HG03521 (cell line): ENCODE measurements around the gene DDI2.
"Not testable (repeated sequence)": the region's sequence is repeated elsewhere in the genome, so short reads cannot be mapped to it uniquely, and the experiment has no call there.

ENCODE experiments used
- ATAC-seq: cut with Tn5 transposase; IDR thresholded peaks from one replicate; pipeline ENCODE4 v1.9.1; 2021; ENCODE audit warnings: mild to moderate bottlenecking, moderate library complexity; ENCODE audit not compliant: unreplicated experiment

DDI2 gene

GRCh38 chr1:15633756-15634420 is 16.6 kb downstream of the DDI2 start:
- no peak for ATAC-seq

GRCh38 chr1:15636436-15636835 is 19.2 kb downstream of the DDI2 start:
- ATAC-seq = no peak

GRCh38 chr1:15637826-15638225 is 20.6 kb downstream of the DDI2 start:
- ATAC-seq = no peak

DNA sequence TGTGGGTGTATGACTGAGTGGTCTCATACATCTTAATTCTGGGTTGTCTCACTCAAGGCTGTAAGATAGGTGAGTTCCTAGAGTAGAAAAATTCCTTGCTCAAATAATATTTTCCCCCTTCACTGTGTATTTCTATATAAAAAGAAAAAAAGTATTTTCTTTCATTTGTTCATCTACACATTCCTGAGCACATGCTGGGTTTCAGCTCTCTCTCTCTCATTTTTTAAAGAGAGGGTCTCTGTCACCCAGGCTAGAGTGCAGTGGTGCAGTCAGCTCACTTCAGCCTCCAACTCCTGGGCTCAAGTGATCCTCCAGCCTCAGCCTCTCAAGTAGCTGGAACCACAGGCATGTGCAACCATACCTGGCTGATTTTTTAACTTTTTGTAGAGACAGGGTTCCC is 22.0 kb downstream of the DDI2 start:
- ATAC-seq = no peak

- ATAC-seq = no peak
These were observed 22.7 kb downstream of the DDI2 start for GRCh38 chr1:15639931-15640330.

- no peak for ATAC-seq
These were observed 23.4 kb downstream of the DDI2 start for GRCh38 chr1:15640667-15641066.

DNA sequence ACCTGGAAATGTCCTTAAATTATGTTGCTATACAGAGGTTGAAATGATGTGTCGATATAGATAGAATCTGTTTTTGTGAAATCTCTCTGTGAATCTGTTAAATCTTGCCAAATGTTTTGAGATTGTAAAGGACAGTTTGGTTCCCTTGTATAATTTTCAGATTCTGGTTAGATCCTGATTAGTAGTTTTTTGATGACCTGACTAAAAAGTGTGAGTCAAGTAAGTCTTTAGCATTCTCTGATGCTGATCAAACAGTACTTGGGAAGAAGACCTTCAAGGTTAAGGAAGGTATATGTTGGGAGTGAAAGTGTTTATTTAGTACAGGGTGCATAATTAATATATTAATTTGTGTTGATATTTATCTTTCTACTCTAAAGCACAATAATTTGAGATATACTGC is 32.7 kb downstream of the DDI2 start:
- ATAC-seq = no peak

- ATAC-seq = no peak
These were observed 33.2 kb downstream of the DDI2 start for GRCh38 chr1:15650433-15650832.

DNA sequence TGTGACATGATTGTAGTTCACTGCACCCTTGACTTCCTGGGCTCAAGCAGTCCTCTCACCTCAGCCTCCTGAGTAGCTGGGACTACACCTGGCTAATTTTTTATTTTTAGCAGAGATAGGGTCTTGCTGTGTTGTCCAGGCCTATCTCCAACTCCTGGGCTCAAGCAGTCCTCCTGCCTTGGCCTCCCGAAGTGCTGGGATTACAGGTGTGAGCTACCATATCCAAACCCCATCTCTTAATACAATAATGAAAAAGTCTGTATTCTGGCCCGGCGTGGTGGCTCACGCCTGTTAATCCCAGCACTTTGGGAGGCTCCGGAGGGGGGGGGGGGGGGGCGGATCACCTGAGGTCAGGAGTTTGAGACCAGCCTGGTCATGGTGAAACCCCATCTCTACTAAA is 34.9 kb downstream of the DDI2 start:
- ATAC-seq = not testable (repeated sequence)

DNA sequence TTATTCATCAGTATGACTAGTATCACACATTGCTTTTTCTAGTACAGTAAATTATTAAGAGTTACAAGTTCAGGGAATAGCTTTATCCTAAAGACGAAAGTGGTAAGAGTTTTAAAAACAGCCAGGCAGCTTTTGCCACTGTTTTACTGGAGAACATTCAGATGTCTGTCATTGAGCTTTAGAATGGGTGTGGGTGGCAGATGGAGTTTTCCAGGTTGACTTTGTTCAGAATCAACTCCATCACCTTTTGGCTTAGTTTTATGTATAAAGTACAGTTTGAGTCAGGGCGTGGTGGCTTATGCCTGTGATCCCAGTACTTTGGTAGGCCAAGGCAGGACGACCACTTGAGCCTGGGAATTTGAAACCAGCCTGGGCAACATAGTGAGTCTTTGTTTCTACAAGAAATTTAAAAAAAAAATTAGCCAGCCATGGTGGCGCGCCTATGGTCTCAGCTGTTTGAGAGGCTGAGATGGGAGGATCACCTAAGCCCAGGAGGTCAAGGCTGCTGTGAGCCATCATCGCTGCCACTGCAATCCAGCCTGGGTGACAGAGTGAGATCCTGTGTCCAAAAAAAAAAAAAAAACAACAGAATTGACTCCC is 36.9 kb downstream of the DDI2 start:
- no peak for ATAC-seq

DNA sequence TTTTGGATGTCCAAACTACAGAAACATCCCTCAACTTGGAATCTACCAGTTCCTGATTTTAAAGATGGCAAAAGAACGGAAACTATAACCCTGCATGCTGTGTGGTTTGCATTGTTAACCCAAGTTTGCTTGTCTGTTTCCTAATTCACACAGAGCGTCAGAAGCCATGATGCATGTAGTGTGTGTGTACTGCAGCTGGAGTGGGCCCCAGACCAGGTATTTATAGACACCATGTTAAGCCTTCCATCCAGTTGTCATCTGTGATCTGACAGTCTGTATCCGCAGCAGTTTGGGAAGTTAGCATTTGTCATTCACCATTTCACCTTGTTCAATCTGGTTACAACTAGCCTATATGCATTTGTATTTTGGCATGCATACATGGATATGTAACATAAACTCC is 39.2 kb downstream of the DDI2 start:
- ATAC-seq = no peak

- ATAC-seq = no peak
These were observed 39.8 kb downstream of the DDI2 start for GRCh38 chr1:15657021-15657420.

- ATAC-seq = no peak
These were observed 42.9 kb downstream of the DDI2 start for GRCh38 chr1:15660151-15660550.

DNA sequence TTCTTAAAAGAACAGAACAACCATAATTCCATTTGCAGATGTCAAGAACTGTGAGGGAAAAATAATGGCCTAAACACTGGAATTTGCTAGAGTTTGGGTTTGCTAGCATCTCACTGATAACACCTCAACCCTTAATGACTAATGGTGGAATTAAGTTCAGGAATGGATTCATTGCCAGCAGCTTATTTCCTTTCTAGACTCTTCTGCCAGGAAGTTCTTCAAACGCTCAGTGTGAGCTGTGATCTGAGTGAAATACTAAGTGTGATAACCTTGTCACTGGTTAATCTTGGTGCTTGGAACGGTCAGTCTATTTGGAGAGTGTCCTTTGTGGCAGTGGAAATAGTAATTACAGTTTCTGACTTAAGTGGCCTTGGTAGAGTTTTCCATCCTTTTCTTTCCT is 45.2 kb downstream of the DDI2 start:
- no peak for ATAC-seq

DNA sequence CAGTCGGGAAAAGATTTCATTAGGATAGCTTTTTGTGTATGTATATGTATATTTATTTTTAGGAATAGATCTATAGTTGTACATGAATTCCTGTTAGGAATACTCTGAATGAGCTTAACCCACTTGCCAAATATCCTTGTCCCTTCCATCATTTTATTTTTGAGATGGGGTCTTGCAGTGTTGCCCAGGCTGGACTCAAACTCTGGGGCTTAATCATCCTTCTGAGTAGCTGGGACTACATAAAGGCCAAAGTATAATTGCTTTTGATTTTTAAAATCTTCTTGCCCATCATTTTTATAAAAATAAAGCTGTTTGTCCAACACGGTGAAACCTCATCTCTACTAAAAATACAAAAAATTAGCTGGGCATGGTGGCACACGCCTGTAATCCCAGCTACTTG is 46.7 kb downstream of the DDI2 start:
- no peak for ATAC-seq

DNA sequence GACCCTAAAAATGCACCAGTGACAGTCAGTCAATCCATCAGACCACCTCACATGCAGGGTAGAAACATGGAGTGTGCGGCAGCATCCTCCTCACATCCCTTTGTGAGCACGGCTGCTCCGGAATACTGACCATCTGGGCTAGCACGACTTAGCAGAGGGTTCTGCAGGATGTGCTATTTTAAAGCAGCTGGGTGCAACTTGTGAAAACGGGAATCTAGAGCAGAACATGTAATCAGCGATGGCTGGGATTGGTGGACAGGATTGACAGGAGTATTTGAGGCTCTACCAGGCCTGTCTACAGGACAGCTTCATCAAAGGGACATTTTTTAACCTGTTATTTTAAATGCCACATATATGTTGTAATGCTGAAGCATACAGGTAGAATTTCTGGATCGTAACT is 50.1 kb downstream of the DDI2 start:
- no peak for ATAC-seq

DNA sequence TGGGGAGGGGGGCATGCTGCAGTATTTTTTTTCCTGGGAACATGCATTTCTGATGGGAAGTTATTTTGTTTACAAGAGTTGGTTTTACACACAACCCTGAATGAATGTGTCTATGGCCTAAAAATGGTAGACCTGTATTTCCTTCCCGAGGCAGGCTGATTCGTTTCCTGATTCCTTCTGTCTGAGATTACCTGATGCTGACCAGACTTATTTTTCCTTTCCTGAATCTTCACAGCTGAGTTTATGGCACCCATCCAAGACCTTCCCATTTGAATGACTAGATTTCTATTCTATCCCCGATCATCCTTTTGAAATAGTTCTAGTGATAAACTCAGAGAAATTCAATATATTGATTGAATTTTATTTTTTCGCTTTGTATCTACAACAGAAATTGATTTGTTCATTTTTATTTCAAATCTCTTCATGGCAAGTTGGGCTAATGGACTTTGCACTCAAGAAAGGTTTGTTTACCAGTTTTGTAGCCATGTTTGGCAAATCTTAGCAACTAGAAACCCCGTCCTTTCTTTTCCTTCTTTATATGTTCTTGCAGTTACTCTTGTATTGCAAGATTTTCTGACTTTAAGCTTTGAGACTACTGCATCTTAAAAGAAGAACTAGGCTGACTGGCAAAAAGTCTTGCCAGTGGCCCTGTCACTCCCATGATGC is 51.0 kb downstream of the DDI2 start:
- no peak for ATAC-seq

DNA sequence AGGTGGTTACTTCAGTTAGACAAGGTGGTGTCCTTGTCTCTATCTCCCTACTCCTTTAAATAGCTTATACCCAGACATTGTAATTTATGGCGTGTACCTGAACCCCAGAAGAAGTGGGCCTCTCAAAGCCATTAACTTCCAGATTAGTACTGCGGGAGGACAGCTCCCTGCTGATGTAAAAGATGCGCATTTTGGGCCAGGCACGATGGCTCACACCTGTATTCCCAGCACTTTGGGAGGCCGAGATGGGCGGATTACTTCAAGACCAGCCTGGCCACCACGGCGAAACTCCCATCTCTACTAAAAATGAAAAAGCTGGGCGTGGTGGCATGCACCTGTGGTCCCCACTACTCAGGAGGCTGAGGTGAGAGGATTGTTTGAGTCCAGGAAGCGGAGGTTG is 51.8 kb downstream of the DDI2 start:
- ATAC-seq = no peak

GRCh38 chr1:15669864-15670263 is 52.6 kb downstream of the DDI2 start:
- no peak for ATAC-seq

GRCh38 chr1:15671430-15671829 is 54.2 kb downstream of the DDI2 start:
- ATAC-seq = no peak

DNA sequence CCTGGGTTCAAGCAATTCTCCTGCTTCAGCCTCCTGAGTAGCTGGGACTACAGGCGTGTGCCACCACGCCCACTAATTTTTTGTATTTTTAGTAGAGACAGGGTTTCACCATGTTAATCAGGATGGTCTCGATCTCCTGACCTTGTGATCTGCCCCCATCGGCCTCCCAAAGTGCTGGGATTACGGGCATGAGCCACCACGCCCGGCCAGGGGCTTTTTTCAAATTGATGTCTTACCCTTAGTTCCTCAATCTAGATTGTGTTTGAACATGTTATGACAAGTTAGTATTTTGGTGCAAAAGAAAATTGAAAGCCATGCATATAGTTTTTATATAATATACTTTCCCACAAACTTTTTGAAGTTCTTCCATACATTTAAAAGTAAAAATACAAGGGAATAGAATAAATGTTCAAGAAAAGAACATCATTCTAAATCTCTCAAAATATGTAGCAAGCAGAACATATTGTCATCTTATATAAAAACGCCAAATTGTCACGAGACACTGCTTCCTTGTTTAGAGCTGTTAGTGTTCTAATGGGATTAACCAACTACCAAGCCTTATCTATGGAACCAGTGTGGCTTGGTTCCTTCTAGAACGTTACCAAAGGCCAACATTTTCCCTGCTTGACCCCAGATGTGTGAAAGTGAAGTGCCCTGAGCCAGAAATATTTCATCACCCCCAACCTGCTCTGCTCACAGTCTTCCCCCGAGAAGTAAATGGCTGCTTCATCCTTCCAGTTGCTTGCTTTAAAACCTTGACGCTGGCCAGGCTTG is 57.3 kb downstream of the DDI2 start:
- no peak for ATAC-seq

DNA sequence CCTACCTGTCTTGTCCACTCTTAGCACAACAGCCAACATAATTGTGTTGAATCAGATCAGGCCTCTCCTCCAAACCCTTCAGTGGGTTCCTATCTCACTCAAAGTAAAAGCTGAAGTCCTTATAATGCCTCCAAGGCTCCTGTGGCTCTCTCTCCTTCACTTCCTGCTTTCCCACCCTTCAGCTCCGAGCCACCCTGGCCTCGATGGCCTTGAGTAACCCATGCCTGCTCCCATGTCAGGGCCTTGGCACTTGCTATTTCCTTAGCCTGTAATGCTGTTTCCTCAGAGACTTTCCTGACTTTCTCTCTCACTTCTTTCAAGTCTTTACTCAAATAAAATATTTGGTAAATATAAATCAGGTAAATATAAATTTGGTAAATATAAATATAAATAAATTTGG is 58.8 kb downstream of the DDI2 start:
- no peak for ATAC-seq
